Activated naive CD4-positive, alpha-beta T cell treated with anti-CD3 and anti-CD28 coated beads for 36 hours (primary cell): ENCODE measurements around the gene TATDN3. TPM values are rescaled to one million over a fixed set of nuclear protein-coding genes. Genes with fewer than 3 reads are reported as not detected.
"Not testable (repeated sequence)": the region's sequence is repeated elsewhere in the genome, so short reads cannot be mapped to it uniquely, and the experiment has no call there.

Experiments
- CTCF ChIA-PET: fragments of 350-600 bp; sonication (Branson Sonifier 250); formaldehyde crosslinking; loops from one replicate; lab custom pipeline; 2021; ENCODE audit warnings: antibody characterized with exemption; lab: Charles Lee
- DNase-seq: peaks from one replicate; pipeline ENCODE4 v3.0.0-alpha.2; 2020
- H3K27ac Mint-ChIP-seq: one replicate; pipeline ENCODE4 v1.8.0; 2021; ENCODE audit warnings: mild to moderate bottlenecking, mixed read lengths
- H3K27me3 Mint-ChIP-seq: one replicate; pipeline ENCODE4 v1.8.0; 2021; ENCODE audit warnings: low read depth, mixed read lengths
- H3K36me3 Mint-ChIP-seq: one replicate; pipeline ENCODE4 v1.8.0; 2021; ENCODE audit warnings: low read depth, mixed read lengths
- H3K4me1 Mint-ChIP-seq: one replicate; pipeline ENCODE4 v1.8.0; 2021; ENCODE audit warnings: low read depth, mixed read lengths
- H3K4me3 Mint-ChIP-seq: one replicate; pipeline ENCODE4 v1.8.0; 2021; ENCODE audit warnings: mild to moderate bottlenecking, moderate library complexity, mixed read lengths
- H3K9me3 Mint-ChIP-seq: one replicate; pipeline ENCODE4 v1.8.0; 2021; ENCODE audit warnings: mixed read lengths
- intact Hi-C: fragments of 100-400 bp; cut with micrococcal nuclease; formaldehyde crosslinking; loops from one replicate; pipeline ENCODE4 v1.15.1; 2023
- total RNA-seq, 2 experiments: library from RNA; stranded (reverse); gene quantifications; one replicate each; pipeline ENCODE4 v1.2.3, GENCODE V29; 2021

The TATDN3 gene
- total RNA-seq, 2 experiments from 2014 or later: 14.9 to 16.9 TPM

DNA sequence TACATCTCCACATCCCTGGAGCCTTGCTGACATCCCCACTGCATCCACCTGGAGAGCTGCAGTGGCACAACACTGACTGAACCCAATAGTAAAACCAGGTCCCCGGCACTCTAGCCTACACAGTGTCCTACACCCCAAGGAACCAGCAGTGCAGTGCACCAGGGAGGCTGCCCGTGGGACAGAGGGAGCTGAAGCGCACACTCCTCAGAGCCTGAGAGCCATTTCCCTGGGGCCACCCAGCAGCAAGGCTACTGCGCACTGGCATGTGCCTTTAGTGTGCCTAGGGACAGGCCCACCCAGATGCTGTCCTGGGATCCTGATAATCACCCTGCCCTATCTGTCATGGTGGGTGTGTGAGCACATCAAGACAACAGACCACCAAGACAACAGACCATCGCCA, 32.0 kb upstream of the TATDN3 start:
- CTCF ChIA-PET: interaction anchor here (0.5 to 2.5 kb wide), 7 partner anchors 9 to 347 kb away, joined by 3 to 10 read pairs (median 4); no protein-coding TSS in a partner anchor
- no peak overlapping the region for H3K4me3 Mint-ChIP-seq
- H3K9me3 Mint-ChIP-seq: no peaks in the 10 kb centered on the region
- no peak overlapping the region for H3K27ac Mint-ChIP-seq
- no peak for DNase-seq
- intact Hi-C loops: loop anchor here (1.0 to 5.0 kb wide), 3 partner anchors 60 to 282 kb away; partner anchors contain the start of gene BATF3
- H3K4me1 Mint-ChIP-seq: peaks cover 12% of the 10 kb centered on the region
- H3K27me3 Mint-ChIP-seq: no peaks in the 10 kb centered on the region
- H3K36me3 Mint-ChIP-seq: peaks cover 5% of the 10 kb centered on the region

DNA sequence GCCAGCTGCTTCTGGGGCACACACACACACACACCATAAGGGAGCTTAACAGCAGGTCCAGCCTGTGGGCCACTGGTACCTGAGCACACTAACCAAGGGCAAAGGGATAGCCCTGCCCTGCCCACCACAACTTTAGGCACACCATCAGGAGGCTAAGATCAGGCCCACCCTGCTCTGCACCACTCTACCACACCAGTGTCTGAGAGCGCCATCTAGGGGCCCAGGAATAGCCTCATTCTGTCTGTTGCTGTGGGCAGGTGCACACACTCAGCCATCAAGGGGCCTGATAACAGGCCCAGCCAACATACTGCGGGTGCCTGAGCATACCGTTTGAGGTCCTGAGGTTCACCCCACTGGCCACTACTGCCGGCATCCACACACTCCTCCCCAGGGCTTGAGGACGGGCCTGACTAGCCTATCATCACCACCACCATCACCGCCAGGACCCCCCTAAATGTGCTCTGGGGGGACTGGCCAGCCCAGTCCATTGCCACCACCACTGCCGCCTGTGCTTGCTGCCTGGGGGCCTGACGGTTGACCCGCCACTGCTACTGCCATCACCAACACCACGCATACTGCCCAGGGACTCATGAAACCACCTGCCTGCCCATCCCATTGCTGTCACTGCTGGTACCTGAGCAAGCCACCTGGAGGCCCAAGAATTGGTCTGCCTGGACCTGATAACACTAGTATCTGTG, 31.4 kb upstream of the TATDN3 start:
- intact Hi-C loops: loop anchor here (1.0 to 5.0 kb wide), 3 partner anchors 61 to 283 kb away; partner anchors contain the start of gene BATF3
- peak; percentile 75 for DNase-seq
- CTCF ChIA-PET: interaction anchor here (0.5 to 2.5 kb wide), 9 partner anchors 9 to 346 kb away, joined by 3 to 10 read pairs (median 5); no protein-coding TSS in a partner anchor
- Mint-ChIP-seq H3K4me3 (no peak overlapping the region), H3K27ac (no peak overlapping the region), H3K9me3 (no peaks in the 10 kb centered on the region), H3K27me3 (no peaks in the 10 kb centered on the region), H3K36me3 (peaks cover 11% of the 10 kb centered on the region), H3K4me1 (peaks cover 13% of the 10 kb centered on the region)

DNA sequence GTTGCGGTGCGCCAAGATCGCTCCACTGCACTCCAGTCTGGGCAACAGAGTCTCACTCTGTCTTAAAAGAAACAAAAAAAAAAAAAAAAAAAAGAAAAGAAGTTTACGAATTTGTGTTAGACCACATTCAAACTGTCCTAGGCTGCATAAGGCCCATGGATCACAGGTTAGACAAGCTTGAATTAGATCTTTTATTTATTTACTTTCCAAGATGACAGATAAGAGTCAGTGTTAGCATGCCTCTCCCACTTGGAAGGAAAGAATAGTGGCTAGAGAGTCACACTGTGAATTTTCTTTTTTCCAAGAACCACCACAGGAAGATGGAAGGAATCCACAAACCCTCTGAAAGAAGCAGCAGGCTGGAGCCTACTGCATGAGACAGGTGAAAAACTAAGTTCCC, 29.5 kb upstream of the TATDN3 start:
- no peak for DNase-seq
- CTCF ChIA-PET: interaction anchor here (0.6 to 2.6 kb wide), 6 partner anchors 9 to 97 kb away, joined by 3 to 15 read pairs (median 6); no protein-coding TSS in a partner anchor
- intact Hi-C loops: loop anchor here (5.0 kb wide), 1 partner anchor 285 kb away; no protein-coding TSS in a partner anchor

DNA sequence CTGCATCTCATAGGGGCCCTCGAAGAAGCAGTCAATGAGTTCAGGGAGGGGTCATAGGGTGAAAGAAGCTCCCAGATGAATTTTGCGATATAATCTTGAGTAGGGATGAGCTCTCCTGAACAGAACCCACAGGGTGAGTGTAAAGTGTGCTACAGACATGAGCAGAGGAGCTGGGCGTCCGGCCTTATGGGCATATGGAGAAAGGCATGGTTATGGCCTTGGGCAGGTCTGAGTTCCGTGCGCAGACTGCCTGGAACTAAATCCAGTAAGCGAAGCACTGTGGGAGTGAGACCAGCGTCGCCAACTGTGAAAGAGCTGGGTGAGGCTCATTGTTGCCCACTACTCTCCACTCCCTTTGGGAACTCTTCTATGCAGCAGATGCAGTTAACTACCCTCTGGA, 28.9 kb upstream of the TATDN3 start:
- H3K27ac Mint-ChIP-seq: no peak overlapping the region
- peaks cover 13% of the 10 kb centered on the region for H3K4me1 Mint-ChIP-seq
- H3K27me3 Mint-ChIP-seq: no peaks in the 10 kb centered on the region
- no peak overlapping the region for H3K4me3 Mint-ChIP-seq
- DNase-seq: no peak
- peaks cover 14% of the 10 kb centered on the region for H3K9me3 Mint-ChIP-seq
- intact Hi-C loops: loop anchor here (5.0 kb wide), 1 partner anchor 286 kb away; no protein-coding TSS in a partner anchor
- H3K36me3 Mint-ChIP-seq: peaks cover 29% of the 10 kb centered on the region
- CTCF ChIA-PET: interaction anchor here (0.8 to 2.6 kb wide), 6 partner anchors 13 to 98 kb away, joined by 3 to 15 read pairs (median 4); no protein-coding TSS in a partner anchor

More for the DNA sequence above, 29.5 kb upstream of the TATDN3 start:
- Mint-ChIP-seq H3K27ac (no peak overlapping the region), H3K36me3 (peaks cover 25% of the 10 kb centered on the region), H3K4me3 (no peak overlapping the region), H3K9me3 (peaks cover 8% of the 10 kb centered on the region), H3K4me1 (peaks cover 13% of the 10 kb centered on the region), H3K27me3 (no peaks in the 10 kb centered on the region)

DNA sequence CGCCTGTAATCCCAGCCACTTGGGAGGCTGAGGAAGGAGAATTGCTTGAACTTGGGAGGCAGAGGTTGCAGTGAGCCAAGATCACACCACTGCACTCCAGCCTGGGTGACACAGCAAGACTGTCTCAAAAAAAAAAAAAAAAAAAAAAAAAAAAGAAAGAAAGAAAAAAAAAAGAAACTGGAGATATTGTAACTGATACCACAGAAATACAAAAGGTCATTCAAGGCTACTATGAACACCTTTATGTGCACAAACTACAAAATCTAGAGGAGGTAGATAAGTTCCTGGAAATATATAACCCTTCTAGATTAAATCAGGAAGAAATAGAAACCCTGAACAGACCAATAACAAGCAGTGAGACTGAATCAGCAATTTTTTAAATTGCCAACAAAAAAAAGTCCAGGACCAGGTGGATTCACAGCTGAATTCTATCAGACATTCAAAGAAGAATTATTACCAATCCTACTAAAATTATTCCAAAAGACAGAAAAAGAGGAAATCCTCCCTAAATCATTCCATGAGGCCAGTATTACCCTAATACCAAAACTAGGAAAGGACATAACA, 26.9 kb upstream of the TATDN3 start:
- H3K4me3 Mint-ChIP-seq, DNase-seq, H3K27ac Mint-ChIP-seq, H3K27me3 Mint-ChIP-seq: not testable (repeated sequence)
- H3K4me1 Mint-ChIP-seq: peaks cover 27% of the 10 kb centered on the region
- H3K36me3 Mint-ChIP-seq: peaks cover 41% of the 10 kb centered on the region
- intact Hi-C loops: loop anchor here (5.0 kb wide), 1 partner anchor 287 kb away; no protein-coding TSS in a partner anchor
- H3K9me3 Mint-ChIP-seq: peaks cover 29% of the 10 kb centered on the region
- CTCF ChIA-PET: interaction anchor here (0.7 to 1.1 kb wide), 2 partner anchors 97 to 589 kb away, joined by 3 to 4 read pairs; no protein-coding TSS in a partner anchor

DNA sequence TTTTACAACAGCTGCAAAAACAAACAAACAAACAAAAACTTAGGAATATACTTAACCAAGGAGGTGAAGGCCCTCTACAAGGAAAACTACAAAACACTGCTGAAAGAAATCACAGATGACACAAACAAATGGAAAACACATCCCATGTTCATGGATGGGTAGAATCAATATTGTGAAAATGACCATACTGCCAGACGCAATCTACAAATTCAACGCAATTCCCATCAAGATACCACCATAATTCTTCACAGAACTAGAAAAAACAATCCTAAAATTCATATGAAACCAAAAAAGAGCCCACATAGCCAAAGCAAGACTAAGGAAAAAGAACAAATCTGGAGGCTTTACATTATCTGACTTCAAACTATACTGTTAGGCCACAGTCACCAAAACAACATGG, 24.9 kb upstream of the TATDN3 start:
- H3K27ac Mint-ChIP-seq, H3K4me3 Mint-ChIP-seq, DNase-seq, H3K27me3 Mint-ChIP-seq, intact Hi-C loops: not testable (repeated sequence)
- CTCF ChIA-PET: interaction anchor here (0.6 kb wide), 1 partner anchor 98 kb away, joined by 7 read pairs; no protein-coding TSS in a partner anchor
- H3K4me1 Mint-ChIP-seq: peaks cover 35% of the 10 kb centered on the region
- H3K9me3 Mint-ChIP-seq: peaks cover 40% of the 10 kb centered on the region
- H3K36me3 Mint-ChIP-seq: peaks cover 52% of the 10 kb centered on the region

DNA sequence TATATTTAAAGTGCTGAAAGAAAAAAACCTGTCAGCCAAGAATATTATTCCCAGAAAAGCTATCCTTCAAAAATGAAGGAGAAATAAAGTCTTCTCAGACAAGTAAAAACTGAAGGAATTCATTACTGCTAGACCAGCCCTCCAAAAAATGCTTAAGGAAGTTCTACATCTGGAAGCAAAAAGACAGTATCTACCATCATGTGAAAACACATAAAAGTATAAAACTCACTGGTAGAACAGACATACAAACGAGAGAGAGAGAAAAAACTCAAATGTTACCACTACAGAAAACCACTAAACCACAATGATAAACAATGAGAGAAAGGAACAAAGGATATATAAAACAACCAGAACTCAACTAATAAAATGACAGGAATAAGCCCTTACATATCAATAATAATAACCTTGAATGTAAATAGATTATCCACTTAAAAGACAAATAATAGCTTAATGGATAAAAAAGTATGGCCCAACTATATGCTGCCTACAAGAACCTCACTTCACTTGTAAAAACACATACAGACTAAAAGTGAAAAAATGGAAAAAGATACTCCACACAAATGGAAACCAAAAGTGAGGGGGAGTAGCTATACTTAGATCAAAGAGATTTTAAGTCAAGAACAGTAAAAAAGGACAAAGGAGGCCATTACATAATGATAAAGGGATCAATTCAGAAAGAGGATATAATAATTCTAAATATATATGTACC, 22.1 kb upstream of the TATDN3 start:
- H3K36me3 Mint-ChIP-seq: peaks cover 64% of the 10 kb centered on the region
- H3K27me3 Mint-ChIP-seq: no peaks in the 10 kb centered on the region
- H3K27ac Mint-ChIP-seq: peak overlapping the region; percentile 48
- DNase-seq: no peak
- intact Hi-C loops: loop anchor here (1.0 kb wide), 1 partner anchor 17 kb away; no protein-coding TSS in a partner anchor
- H3K4me1 Mint-ChIP-seq: peaks cover 42% of the 10 kb centered on the region
- CTCF ChIA-PET: interaction anchor here (0.6 to 2.4 kb wide), 18 partner anchors 7 to 590 kb away, joined by 3 to 11 read pairs (median 6); no protein-coding TSS in a partner anchor
- H3K9me3 Mint-ChIP-seq: peaks cover 42% of the 10 kb centered on the region
- H3K4me3 Mint-ChIP-seq: no peak overlapping the region

DNA sequence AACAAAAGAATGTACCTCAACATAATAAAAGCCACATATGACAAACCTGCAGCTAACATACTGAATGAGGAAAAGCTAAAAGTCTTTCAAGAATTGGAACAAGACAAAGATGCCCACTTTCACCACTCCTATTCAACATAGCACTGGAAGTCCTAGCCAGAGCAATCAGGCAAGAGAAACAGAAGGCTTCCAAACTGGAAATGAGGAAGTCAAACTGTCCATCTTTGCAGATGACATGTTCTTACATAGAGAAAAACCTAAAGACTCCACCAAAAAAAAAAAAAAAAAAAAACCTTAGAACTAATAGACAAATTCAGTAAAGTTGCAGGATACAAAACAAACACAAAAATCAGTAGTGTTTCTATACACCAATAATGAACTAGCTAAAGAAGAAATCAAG, 20.4 kb upstream of the TATDN3 start:
- DNase-seq: no peak
- H3K9me3 Mint-ChIP-seq: peaks cover 40% of the 10 kb centered on the region
- intact Hi-C loops: no loop called here
- H3K36me3 Mint-ChIP-seq: peaks cover 55% of the 10 kb centered on the region
- H3K4me3 Mint-ChIP-seq: no peak overlapping the region
- CTCF ChIA-PET: interaction anchor here (1.1 to 3.6 kb wide), 5 partner anchors 10 to 106 kb away, joined by 3 to 9 read pairs (median 7); no protein-coding TSS in a partner anchor
- H3K27me3 Mint-ChIP-seq: no peaks in the 10 kb centered on the region
- no peak overlapping the region for H3K27ac Mint-ChIP-seq
- peaks cover 42% of the 10 kb centered on the region for H3K4me1 Mint-ChIP-seq

DNA sequence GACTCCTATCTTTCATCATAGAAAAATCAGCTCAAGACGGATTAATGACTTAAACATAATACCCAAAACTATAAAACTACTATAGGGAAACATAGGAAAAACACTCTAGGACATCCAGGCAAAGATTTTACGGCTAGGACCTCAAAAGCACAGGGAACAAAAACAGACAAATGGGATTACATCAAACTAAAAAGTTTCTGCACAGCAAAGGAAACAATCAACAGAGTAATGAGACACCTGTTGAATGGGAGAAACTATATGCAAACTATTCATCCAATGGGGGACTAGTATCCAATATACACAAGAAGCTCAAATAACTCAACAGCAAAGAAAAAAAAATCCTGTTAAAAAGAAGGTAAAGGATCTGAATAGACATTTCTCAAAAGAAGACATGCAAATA, 18.7 kb upstream of the TATDN3 start:
- CTCF ChIA-PET: interaction anchor here (1.1 to 3.6 kb wide), 3 partner anchors 9 to 108 kb away, joined by 4 to 9 read pairs (median 7); no protein-coding TSS in a partner anchor
- Mint-ChIP-seq H3K9me3 (peaks cover 28% of the 10 kb centered on the region), H3K4me3 (no peak overlapping the region), H3K4me1 (peaks cover 42% of the 10 kb centered on the region), H3K36me3 (peaks cover 42% of the 10 kb centered on the region), H3K27ac (no peak overlapping the region), H3K27me3 (no peaks in the 10 kb centered on the region)
- DNase-seq: no peak
- intact Hi-C loops: no loop called here

DNA sequence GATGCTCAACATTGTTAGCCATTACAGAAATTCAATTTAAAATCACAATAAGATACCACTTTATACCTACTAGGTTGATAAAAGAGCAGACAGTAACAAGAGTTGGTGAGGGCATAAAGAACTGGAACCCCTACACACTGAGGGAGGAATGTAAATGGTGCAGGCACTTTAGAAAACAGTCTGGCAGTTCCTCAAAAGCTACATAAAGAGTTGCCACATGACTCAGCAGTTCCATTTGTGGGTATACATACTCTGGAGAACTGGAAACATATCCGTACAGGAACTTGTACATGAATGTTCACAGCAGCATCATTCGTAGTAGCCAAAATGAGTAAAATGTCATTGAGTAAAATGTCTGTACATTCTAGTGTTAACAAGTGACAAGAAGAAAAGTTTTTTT, 17.1 kb upstream of the TATDN3 start:
- CTCF ChIA-PET: no interaction called here
- Mint-ChIP-seq H3K27me3 (no peaks in the 10 kb centered on the region), H3K9me3 (peaks cover 15% of the 10 kb centered on the region), H3K4me1 (peaks cover 29% of the 10 kb centered on the region), H3K27ac (no peak overlapping the region), H3K36me3 (peaks cover 35% of the 10 kb centered on the region), H3K4me3 (no peak overlapping the region)
- DNase-seq: no peak
- intact Hi-C loops: no loop called here

DNA sequence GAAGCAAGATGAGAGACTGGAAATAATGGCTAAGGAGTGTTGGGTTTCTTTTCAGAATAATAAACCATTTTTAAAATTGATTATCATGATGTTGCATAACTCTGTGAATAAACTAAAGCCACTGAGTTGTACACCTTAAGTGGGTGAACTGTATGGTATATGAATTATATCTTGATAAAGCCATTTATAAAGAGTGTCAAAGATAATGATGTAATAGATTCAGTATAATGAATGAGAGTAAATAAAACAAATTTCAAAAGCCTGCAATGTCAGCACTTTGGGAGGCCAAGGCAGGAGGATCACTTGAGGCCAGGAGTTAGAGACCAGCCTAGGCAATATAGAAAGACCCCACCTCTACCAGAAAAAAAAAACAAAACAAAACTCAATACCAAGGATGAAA, 16.5 kb upstream of the TATDN3 start:
- H3K27me3 Mint-ChIP-seq: no peaks in the 10 kb centered on the region
- H3K4me1 Mint-ChIP-seq: peaks cover 23% of the 10 kb centered on the region
- DNase-seq: no peak
- H3K27ac Mint-ChIP-seq: no peak overlapping the region
- CTCF ChIA-PET: interaction anchor here (1.6 kb wide), 1 partner anchor 21 kb away, joined by 4 read pairs; no protein-coding TSS in a partner anchor
- peaks cover 8% of the 10 kb centered on the region for H3K9me3 Mint-ChIP-seq
- peaks cover 31% of the 10 kb centered on the region for H3K36me3 Mint-ChIP-seq
- H3K4me3 Mint-ChIP-seq: no peak overlapping the region
- intact Hi-C loops: no loop called here
